NCI-H1436 (cell line): ENCODE results near the gene RTP1.

Experiments
- DNase-seq: peaks from one replicate; lab custom pipeline; 2025; lab: John Stamatoyannopoulos, UW

RTP1 gene

GRCh38 chr3:187242900-187243299 lies 45.6 kb downstream of the RTP1 start:
- no peak for DNase-seq

DNA sequence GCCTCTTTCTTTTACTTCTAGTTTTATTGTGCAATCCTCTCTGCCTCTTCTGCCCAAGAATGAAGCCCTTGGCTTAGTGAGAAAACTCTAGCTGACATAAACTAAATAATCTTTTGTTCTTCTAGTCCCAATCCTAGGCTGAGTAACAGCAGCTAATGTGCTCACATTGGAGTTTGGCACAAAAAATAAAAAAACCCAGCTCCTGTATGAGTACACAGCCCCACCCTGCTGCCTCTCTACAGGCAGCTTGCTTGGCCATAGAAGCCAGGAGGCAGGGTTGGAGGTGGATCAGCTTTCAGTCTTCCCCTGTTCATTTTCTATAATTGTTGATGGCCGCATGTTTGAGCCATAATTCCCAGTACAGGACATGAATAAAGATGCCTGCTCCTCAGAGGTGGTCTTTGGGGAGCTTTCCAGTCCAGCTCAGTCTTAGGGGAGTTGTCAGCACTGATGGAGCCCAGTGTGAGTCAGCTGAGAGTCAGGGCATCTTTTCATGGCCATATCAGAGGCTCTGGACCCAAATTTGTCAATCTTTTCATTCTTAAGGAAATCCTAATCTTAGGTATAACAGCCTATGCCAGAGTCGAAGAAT lies 46.7 kb downstream of the RTP1 start:
- no peak for DNase-seq

- no peak for DNase-seq
Measured at GRCh38 chr3:187247398-187247797, 50.1 kb downstream of the RTP1 start.
